ENCODE data around the gene CFAP100. TPM values are rescaled to one million over a fixed set of nuclear protein-coding genes. Genes with fewer than 3 reads are reported as not detected.
A peak's percentile ranks its signal among the peaks of the same experiment; 100 is the strongest.

CFAP100 gene
- total RNA-seq, 2 donors from 2014 or later: 0.44 to 0.66 TPM

- peaks cover 3% of the 10 kb centered on the region for H3K4me1 Mint-ChIP-seq
- peak; percentile 37 for DNase-seq
- no peak overlapping the region for H3K27ac Mint-ChIP-seq
- Histone ChIP-seq H3K4me1 (ENCODE audit: control insufficient read depth, insufficient read depth, low read length) (no peaks in the 10 kb centered on the region), H3K4me3 (ENCODE audit: low read length) (no peak overlapping the region), H3K27ac (ENCODE audit: low read depth, low read length) (no peak overlapping the region), H3K9me3 (ENCODE audit: control insufficient read depth, low read length) (no peaks in the 10 kb centered on the region), H3K27me3 (ENCODE audit: control insufficient read depth, insufficient read depth, low read length, poor library complexity, severe bottlenecking) (no peaks in the 10 kb centered on the region), H3K9ac (ENCODE audit: extremely low read depth, low read length, poor library complexity, severe bottlenecking) (no peak overlapping the region), H3K36me3 (ENCODE audit: control insufficient read depth, insufficient read depth, low read length) (no peaks in the 10 kb centered on the region)
- H3K36me3 Mint-ChIP-seq (ENCODE audit: low read depth): no peaks in the 10 kb centered on the region
- peaks cover 3% of the 10 kb centered on the region for H3K27me3 Mint-ChIP-seq (ENCODE audit: insufficient read depth)
- H3K4me3 Mint-ChIP-seq: no peak overlapping the region
- no peak for TF ChIP-seq CTCF (conservative IDR thresholded peaks at IDR 0.05)
- H3K9me3 Mint-ChIP-seq: no peaks in the 10 kb centered on the region
- 91 to 92% methylated on average over 6 of the region's 6 CpGs for WGBS, 2 experiments (ENCODE audit: insufficient coverage in 1 of 2, insufficient read length in 1 of 2)
These were observed 18.4 kb downstream of the CFAP100 start for GRCh38 chr3:126412841-126413692.

DNA sequence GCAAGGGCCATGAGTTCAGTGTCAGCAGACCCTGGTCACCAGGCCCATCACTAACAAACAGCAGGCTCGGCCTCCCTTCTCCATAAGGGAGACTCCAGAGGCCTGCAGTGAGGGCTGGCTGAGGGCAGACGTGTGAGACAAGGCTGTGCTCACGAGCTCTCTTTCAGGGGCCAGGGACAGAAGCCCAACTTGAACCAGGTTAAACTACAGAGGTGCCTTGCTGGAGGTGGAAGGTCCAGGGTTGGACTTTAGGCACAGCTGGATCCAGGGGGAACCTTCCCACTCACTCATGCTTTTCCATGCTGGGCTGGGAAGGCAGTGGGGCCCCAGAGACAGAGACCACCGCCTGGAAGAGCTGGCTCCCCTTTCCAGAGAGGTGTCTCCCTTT lies 19.0 kb downstream of the CFAP100 start:
- H3K36me3 ChIP-seq (ENCODE audit: control insufficient read depth, insufficient read depth, low read length): no peaks in the 10 kb centered on the region
- DNase-seq: peak; percentile 38
- no peak overlapping the region for H3K4me3 ChIP-seq (ENCODE audit: low read length)
- H3K27ac ChIP-seq (ENCODE audit: low read depth, low read length): no peak overlapping the region
- no peaks in the 10 kb centered on the region for H3K27me3 ChIP-seq (ENCODE audit: control insufficient read depth, insufficient read depth, low read length, poor library complexity, severe bottlenecking)
- no peaks in the 10 kb centered on the region for H3K9me3 Mint-ChIP-seq
- 74 to 87% methylated on average over 4 of the region's 4 CpGs for WGBS, 2 experiments (ENCODE audit: insufficient coverage in 1 of 2, insufficient read length in 1 of 2)
- no peaks in the 10 kb centered on the region for H3K4me1 ChIP-seq (ENCODE audit: control insufficient read depth, insufficient read depth, low read length)
- H3K9ac ChIP-seq (ENCODE audit: extremely low read depth, low read length, poor library complexity, severe bottlenecking): no peak overlapping the region
- peaks cover 3% of the 10 kb centered on the region for H3K4me1 Mint-ChIP-seq
- TF ChIP-seq CTCF (conservative IDR thresholded peaks at IDR 0.05): no peak
- H3K36me3 Mint-ChIP-seq (ENCODE audit: low read depth): no peaks in the 10 kb centered on the region
- no peak overlapping the region for H3K4me3 Mint-ChIP-seq
- peaks cover 2% of the 10 kb centered on the region for H3K27me3 Mint-ChIP-seq (ENCODE audit: insufficient read depth)
- no peaks in the 10 kb centered on the region for H3K9me3 ChIP-seq (ENCODE audit: control insufficient read depth, low read length)
- H3K27ac Mint-ChIP-seq: no peak overlapping the region

- peaks cover 2% of the 10 kb centered on the region for H3K27me3 Mint-ChIP-seq (ENCODE audit: insufficient read depth)
- no peaks in the 10 kb centered on the region for H3K36me3 Mint-ChIP-seq (ENCODE audit: low read depth)
- Histone ChIP-seq H3K4me1 (ENCODE audit: control insufficient read depth, insufficient read depth, low read length) (no peaks in the 10 kb centered on the region), H3K4me3 (ENCODE audit: low read length) (no peak overlapping the region), H3K36me3 (ENCODE audit: control insufficient read depth, insufficient read depth, low read length) (no peaks in the 10 kb centered on the region), H3K27ac (ENCODE audit: low read depth, low read length) (no peak overlapping the region), H3K9ac (ENCODE audit: extremely low read depth, low read length, poor library complexity, severe bottlenecking) (no peak overlapping the region), H3K9me3 (ENCODE audit: control insufficient read depth, low read length) (no peaks in the 10 kb centered on the region), H3K27me3 (ENCODE audit: control insufficient read depth, insufficient read depth, low read length, poor library complexity, severe bottlenecking) (no peaks in the 10 kb centered on the region)
- 89 to 93% methylated on average over 8 to 11 of the region's 11 CpGs for WGBS, 2 experiments (ENCODE audit: insufficient coverage in 1 of 2, insufficient read length in 1 of 2)
- DNase-seq: no peak
- no peaks in the 10 kb centered on the region for H3K9me3 Mint-ChIP-seq
- peaks cover 3% of the 10 kb centered on the region for H3K4me1 Mint-ChIP-seq
- no peak overlapping the region for H3K27ac Mint-ChIP-seq
- no peak overlapping the region for H3K4me3 Mint-ChIP-seq
- TF ChIP-seq CTCF (conservative IDR thresholded peaks at IDR 0.05): no peak
These were observed 19.7 kb downstream of the CFAP100 start for GRCh38 chr3:126414406-126414805.
